ENCODE results near the gene OPRM1. TPM values are rescaled to one million over a fixed set of nuclear protein-coding genes. Genes with fewer than 3 reads are reported as not detected.

The OPRM1 gene
- total RNA-seq, 1 experiment from 2014 or later: not detected

- no peak overlapping the region for H3K27ac ChIP-seq (ENCODE audit: low read depth, low read length)
- H3K4me1 ChIP-seq (ENCODE audit: control insufficient read depth in 1 of 2, insufficient read depth in 2 of 2, low read length in 2 of 2): peaks cover 0 to 8% of the 10 kb centered on the region in 2 experiments; a peak in 2 of 4 replicates
- H2AFZ ChIP-seq (ENCODE audit: low read depth, low read length, poor library complexity, severe bottlenecking): no peak overlapping the region
- H3K4me2 ChIP-seq (ENCODE audit: low read length): no peak overlapping the region
- no peaks in the 10 kb centered on the region for H3K9me3 ChIP-seq (ENCODE audit: control insufficient read depth in 1 of 2, insufficient read depth in 1 of 2, low read depth in 1 of 2, low read length in 2 of 2)
- H3K9me2 ChIP-seq (ENCODE audit: insufficient read depth): no peaks in the 10 kb centered on the region
- no TSS peak for BruUV-seq (replicated peaks)
- DNase-seq (ENCODE audit: low read depth, low spot score) (no peak), ATAC-seq (no peak)
- CTCF ChIA-PET: no interaction called here
- no peak overlapping the region for H3K4me3 ChIP-seq (replicated peaks in 1 of 2; ENCODE audit: low read depth in 1 of 2, low read length in 2 of 2)
- H4K20me1 ChIP-seq (ENCODE audit: insufficient read depth): no peaks in the 10 kb centered on the region
- no peak overlapping the region for H3K9ac ChIP-seq (ENCODE audit: low read length)
- POLR2A ChIA-PET: no interaction called here
- no peaks in the 10 kb centered on the region for H3K36me3 ChIP-seq (ENCODE audit: control insufficient read depth in 1 of 2, insufficient read depth in 2 of 2, low read length in 2 of 2)
- TF ChIP-seq POLR2AphosphoS5 (IDR thresholded peaks at IDR 0.05; ENCODE audit: low read depth, low read length) (no peak), CTCF (IDR thresholded peaks at IDR 0.05 in 2 of 3, conservative IDR thresholded peaks at IDR 0.05 in 1 of 3; ENCODE audit: borderline replicate concordance in 1 of 3, insufficient read depth in 1 of 3, low read depth in 2 of 3, low read length in 2 of 3) (no peak), SP1 (IDR thresholded peaks at IDR 0.05; ENCODE audit: low read depth) (no peak)
- H3K27me3 ChIP-seq (ENCODE audit: insufficient read depth, low read length): no peaks in the 10 kb centered on the region
- no peaks in the 10 kb centered on the region for H3K79me2 ChIP-seq (ENCODE audit: insufficient read depth, low read length)
- intact Hi-C loops (cut with micrococcal nuclease): no loop called here
- RAD21 ChIA-PET (ENCODE audit: low non-redundant PET in 1 of 2, low total read pairs in 2 of 2, uncharacterized antibody in 2 of 2, unreplicated experiment in 2 of 2): no interaction called here
Measured at GRCh38 chr6:154236646-154237301, 197.7 kb downstream of the OPRM1 start.

DNA sequence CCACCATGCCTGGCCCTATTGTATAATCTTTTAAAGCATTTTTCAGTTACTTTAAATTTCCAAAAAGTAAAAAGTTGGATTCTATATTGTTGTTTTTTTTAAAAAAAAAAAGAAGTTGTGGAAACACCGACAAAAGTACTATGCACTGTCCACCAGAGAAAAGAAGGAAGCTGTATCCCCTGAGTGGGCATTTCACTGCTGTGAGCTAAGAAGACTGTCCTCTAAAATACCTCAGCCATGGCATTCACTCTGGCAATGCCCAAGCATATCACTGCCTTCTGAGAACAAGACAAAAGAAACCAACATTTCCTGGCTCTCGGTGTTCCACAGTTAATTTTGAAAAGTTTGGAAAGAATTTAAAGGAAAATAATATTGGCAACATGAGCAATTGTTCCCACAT lies 199.8 kb downstream of the OPRM1 start:
- no peak overlapping the region for H3K4me3 ChIP-seq (replicated peaks in 1 of 2; ENCODE audit: low read depth in 1 of 2, low read length in 2 of 2)
- H3K27me3 ChIP-seq (ENCODE audit: insufficient read depth, low read length): no peaks in the 10 kb centered on the region
- ATAC-seq (no peak), DNase-seq (ENCODE audit: low read depth, low spot score) (no peak)
- H3K4me1 ChIP-seq (ENCODE audit: control insufficient read depth in 1 of 2, insufficient read depth in 2 of 2, low read length in 2 of 2): peaks cover 0 to 8% of the 10 kb centered on the region in 2 experiments; a peak in 2 of 4 replicates
- intact Hi-C loops (cut with micrococcal nuclease): no loop called here
- no peak overlapping the region for H2AFZ ChIP-seq (ENCODE audit: low read depth, low read length, poor library complexity, severe bottlenecking)
- no peak overlapping the region for H3K4me2 ChIP-seq (ENCODE audit: low read length)
- H4K20me1 ChIP-seq (ENCODE audit: insufficient read depth): no peaks in the 10 kb centered on the region
- H3K9me3 ChIP-seq (ENCODE audit: control insufficient read depth in 1 of 2, insufficient read depth in 1 of 2, low read depth in 1 of 2, low read length in 2 of 2): no peaks in the 10 kb centered on the region
- H3K79me2 ChIP-seq (ENCODE audit: insufficient read depth, low read length): no peaks in the 10 kb centered on the region
- H3K9me2 ChIP-seq (ENCODE audit: insufficient read depth): no peaks in the 10 kb centered on the region
- ChIA-PET POLR2A (no interaction called here), RAD21 (ENCODE audit: low non-redundant PET in 1 of 2, low total read pairs in 2 of 2, uncharacterized antibody in 2 of 2, unreplicated experiment in 2 of 2) (no interaction called here), CTCF (no interaction called here)
- no TSS peak for BruUV-seq (replicated peaks)
- no peak overlapping the region for H3K27ac ChIP-seq (ENCODE audit: low read depth, low read length)
- no peak overlapping the region for H3K9ac ChIP-seq (ENCODE audit: low read length)
- no peaks in the 10 kb centered on the region for H3K36me3 ChIP-seq (ENCODE audit: control insufficient read depth in 1 of 2, insufficient read depth in 2 of 2, low read length in 2 of 2)
- TF ChIP-seq ZNF274 (IDR thresholded peaks at IDR 0.05; ENCODE audit: low read depth, low read length): no peak
- no peak for TF ChIP-seq POLR2A (IDR thresholded peaks at IDR 0.05; ENCODE audit: borderline replicate concordance, extremely low read depth, insufficient read depth, insufficient read length)
- no peak for TF ChIP-seq TCF7L2 (IDR thresholded peaks at IDR 0.05; ENCODE audit: borderline replicate concordance, extremely low read depth, insufficient read depth, insufficient read length)
- TF ChIP-seq EZH2 (IDR thresholded peaks at IDR 0.05): no peak
- TF ChIP-seq, protein P1, sequence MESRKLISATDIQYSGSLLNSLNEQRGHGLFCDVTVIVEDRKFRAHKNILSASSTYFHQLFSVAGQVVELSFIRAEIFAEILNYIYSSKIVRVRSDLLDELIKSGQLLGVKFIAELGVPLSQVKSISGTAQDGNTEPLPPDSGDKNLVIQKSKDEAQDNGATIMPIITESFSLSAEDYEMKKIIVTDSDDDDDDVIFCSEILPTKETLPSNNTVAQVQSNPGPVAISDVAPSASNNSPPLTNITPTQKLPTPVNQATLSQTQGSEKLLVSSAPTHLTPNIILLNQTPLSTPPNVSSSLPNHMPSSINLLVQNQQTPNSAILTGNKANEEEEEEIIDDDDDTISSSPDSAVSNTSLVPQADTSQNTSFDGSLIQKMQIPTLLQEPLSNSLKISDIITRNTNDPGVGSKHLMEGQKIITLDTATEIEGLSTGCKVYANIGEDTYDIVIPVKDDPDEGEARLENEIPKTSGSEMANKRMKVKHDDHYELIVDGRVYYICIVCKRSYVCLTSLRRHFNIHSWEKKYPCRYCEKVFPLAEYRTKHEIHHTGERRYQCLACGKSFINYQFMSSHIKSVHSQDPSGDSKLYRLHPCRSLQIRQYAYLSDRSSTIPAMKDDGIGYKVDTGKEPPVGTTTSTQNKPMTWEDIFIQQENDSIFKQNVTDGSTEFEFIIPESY (IDR thresholded peaks at IDR 0.05; ENCODE audit: extremely low read depth, insufficient replicate concordance, low read length): no peak
- no peak for TF ChIP-seq CBX3 (IDR thresholded peaks at IDR 0.05; ENCODE audit: low read depth)
- TF ChIP-seq FOSL1 (IDR thresholded peaks at IDR 0.05; ENCODE audit: low read depth): no peak
- no peak for TF ChIP-seq CTCF (IDR thresholded peaks at IDR 0.05 in 2 of 3, conservative IDR thresholded peaks at IDR 0.05 in 1 of 3; ENCODE audit: borderline replicate concordance in 1 of 3, insufficient read depth in 1 of 3, low read depth in 2 of 3, low read length in 2 of 3)
- no peak for TF ChIP-seq POLR2AphosphoS5 (IDR thresholded peaks at IDR 0.05; ENCODE audit: low read depth, low read length)
- no peak for TF ChIP-seq ELF1 (IDR thresholded peaks at IDR 0.05; ENCODE audit: borderline replicate concordance, low read depth)
- no peak for TF ChIP-seq EGR1 (IDR thresholded peaks at IDR 0.05; ENCODE audit: low read depth)
